Heart left ventricle (tissue), 13 donors: Measurements from ENCODE around the gene EMP2.

Source experiments
- POLR2A ChIP-seq, 2 donors: fragments of 450-650 bp; IDR thresholded peaks; one replicate each; pipeline ENCODE4 v1.6.1; 2017; ENCODE audit warnings: antibody characterized with exemption in 2 of 2, mild to moderate bottlenecking in 2 of 2, moderate library complexity in 2 of 2
- TF ChIP-seq, protein P1 (sequence below), 12 donors: fragments of 200-600 bp; sonication (generic) in 4 of 12; IDR thresholded peaks; one replicate each; pipeline versions ENCODE4 v1.5.0 to v1.8.0; 2018 to 2022; ENCODE audit warnings: antibody characterized with exemption in 12 of 12, mild to moderate bottlenecking in 5 of 12
- donor health status: ischemic (EF 13 %, LVEDD 7.1; RV severe dilation, severe dysfunction).
- donor health status: DM: no; HTN: yes; CAD: no.
- donor health status: DM: no; HTN: no; CAD: no.
- donor health status: ischemic (EF 25% LVEDD 6.9; RV normal size, moderate dysfunction).
- donor health status: ischemic (EF 25% LVEDD 5.7; RV mildly dilated, moderate dysfunction).
- donor health status: ischemic (EF 35%, LVEDD 5.7; RV mildly dilated, moderate dysfunction).
- donor health status: nonischemic (EF 11% LVEDD 7.7; RV severe dilation, severe dysfunction).
- donor health status: DM: yes; HTN: yes; CAD: no.
- donor health status: PGD.
- donor health status: ischemic (EF 29% LVEDD 5.4; RV normal size, mild dysfunction).
- donor health status: nonischemic (EF 23%, LVEDD 6.1; RV moderate dilation, normal function).

DNA sequence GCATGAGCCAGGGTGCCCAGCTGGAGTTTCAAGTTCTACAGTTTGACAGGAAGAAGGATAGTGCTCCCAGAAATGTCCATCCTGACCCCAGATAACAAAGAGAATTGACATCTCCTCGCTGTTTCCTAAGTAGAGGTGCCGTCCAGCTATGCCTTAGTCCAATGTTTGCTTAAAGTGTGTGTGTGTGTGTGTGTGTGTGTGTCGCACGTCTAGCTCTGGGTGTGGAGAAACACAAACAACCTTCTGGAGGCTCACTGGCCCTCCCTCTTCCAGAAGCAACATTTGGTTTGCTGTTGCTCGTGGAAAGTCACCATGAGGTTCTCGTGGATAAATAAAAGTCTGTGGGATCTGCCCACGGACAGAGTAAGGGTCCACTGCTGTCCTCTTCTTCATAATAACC, 22.1 kb downstream of the EMP2 start:
- TF ChIP-seq, protein P1, sequence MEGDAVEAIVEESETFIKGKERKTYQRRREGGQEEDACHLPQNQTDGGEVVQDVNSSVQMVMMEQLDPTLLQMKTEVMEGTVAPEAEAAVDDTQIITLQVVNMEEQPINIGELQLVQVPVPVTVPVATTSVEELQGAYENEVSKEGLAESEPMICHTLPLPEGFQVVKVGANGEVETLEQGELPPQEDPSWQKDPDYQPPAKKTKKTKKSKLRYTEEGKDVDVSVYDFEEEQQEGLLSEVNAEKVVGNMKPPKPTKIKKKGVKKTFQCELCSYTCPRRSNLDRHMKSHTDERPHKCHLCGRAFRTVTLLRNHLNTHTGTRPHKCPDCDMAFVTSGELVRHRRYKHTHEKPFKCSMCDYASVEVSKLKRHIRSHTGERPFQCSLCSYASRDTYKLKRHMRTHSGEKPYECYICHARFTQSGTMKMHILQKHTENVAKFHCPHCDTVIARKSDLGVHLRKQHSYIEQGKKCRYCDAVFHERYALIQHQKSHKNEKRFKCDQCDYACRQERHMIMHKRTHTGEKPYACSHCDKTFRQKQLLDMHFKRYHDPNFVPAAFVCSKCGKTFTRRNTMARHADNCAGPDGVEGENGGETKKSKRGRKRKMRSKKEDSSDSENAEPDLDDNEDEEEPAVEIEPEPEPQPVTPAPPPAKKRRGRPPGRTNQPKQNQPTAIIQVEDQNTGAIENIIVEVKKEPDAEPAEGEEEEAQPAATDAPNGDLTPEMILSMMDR (IDR thresholded peaks at IDR 0.05), result no peak
- no peak for TF ChIP-seq POLR2A (IDR thresholded peaks at IDR 0.05)
